CD4-positive, CD25-positive, alpha-beta regulatory T cell (primary cell): ENCODE data around the gene DHX15. TPM values are rescaled to one million over a fixed set of nuclear protein-coding genes. Genes with fewer than 3 reads are reported as not detected.

Experiments
- ATAC-seq, 2 donors: fragments of 150-1000 bp; cut with Tn5 transposase; one replicate each; pipeline ENCODE4 v1.10.0; 2021; ENCODE audit warnings: low read depth in 2 of 2, moderate number of reproducible peaks in 2 of 2, moderate library complexity in 1 of 2
- DNase-seq, 3 donors: peaks; one replicate each; pipeline versions ENCODE4 v3.0.0 to v3.0.0-alpha.2; 2012 to 2022; ENCODE audit warnings: mixed read lengths in 1 of 3
- H3K27ac ChIP-seq: one replicate; pipeline ENCODE4 v1.7.0; 2013; ENCODE audit warnings: mild to moderate bottlenecking, low read length; ENCODE audit not compliant: insufficient read depth, poor library complexity, severe bottlenecking
- H3K27me3 ChIP-seq: one replicate; pipeline ENCODE4 v1.7.0; 2013; ENCODE audit warnings: low read length; ENCODE audit not compliant: control insufficient read depth, insufficient read depth
- H3K36me3 ChIP-seq: one replicate; pipeline ENCODE4 v1.7.0; 2013; ENCODE audit warnings: mild to moderate bottlenecking, low read length, moderate library complexity; ENCODE audit not compliant: control insufficient read depth, insufficient read depth
- H3K4me1 ChIP-seq: 2 replicates; pipeline ENCODE4 v1.7.0; 2013; ENCODE audit warnings: mild to moderate bottlenecking, low read length; ENCODE audit not compliant: insufficient read depth, control insufficient read depth, poor library complexity, severe bottlenecking
- H3K4me3 ChIP-seq: one replicate; pipeline ENCODE4 v1.7.0; 2013; ENCODE audit warnings: low read depth, mild to moderate bottlenecking, low read length, moderate library complexity
- H3K9me3 ChIP-seq, 2 experiments: 1 replicate in 1 of 2; 2 replicates in 1 of 2; pipeline ENCODE4 v1.7.0; 2013; ENCODE audit warnings: low read length in 2 of 2, mild to moderate bottlenecking in 1 of 2, moderate library complexity in 1 of 2; ENCODE audit not compliant: control insufficient read depth in 2 of 2
- H3K27ac Mint-ChIP-seq, 3 donors: one replicate each; pipeline ENCODE4 v1.8.0; 2020 to 2022; ENCODE audit warnings: mild to moderate bottlenecking in 3 of 3, mixed read lengths in 3 of 3, moderate library complexity in 2 of 3
- H3K27me3 Mint-ChIP-seq: one replicate; pipeline ENCODE4 v1.8.0; 2022; ENCODE audit warnings: mild to moderate bottlenecking, mixed read lengths
- H3K36me3 Mint-ChIP-seq: one replicate; pipeline ENCODE4 v1.8.0; 2020; ENCODE audit warnings: mixed read lengths
- H3K4me1 Mint-ChIP-seq, 4 donors: one replicate each; pipeline ENCODE4 v1.8.0; 2020 to 2022; ENCODE audit warnings: mixed read lengths in 4 of 4, mild to moderate bottlenecking in 1 of 4
- H3K4me3 Mint-ChIP-seq, 4 donors: one replicate each; pipeline ENCODE4 v1.8.0; 2020 to 2022; ENCODE audit warnings: mild to moderate bottlenecking in 4 of 4, mixed read lengths in 4 of 4, moderate library complexity in 3 of 4
- H3K9me3 Mint-ChIP-seq, 7 donors: one replicate each; pipeline ENCODE4 v1.8.0; 2020 to 2022; ENCODE audit warnings: mixed read lengths in 7 of 7, mild to moderate bottlenecking in 3 of 7, moderate library complexity in 2 of 7
- polyA plus RNA-seq, 4 donors: library from polyadenylated mRNA; unstranded; fragments of 300-500 nt; fragmentation: Illumina TruSeq; gene quantifications; one replicate each; pipeline ENCODE4 v1.2.3, GENCODE V29; 2021
- total RNA-seq: library from RNA; stranded (reverse); gene quantifications from one replicate; pipeline ENCODE4 v1.2.3, GENCODE V29; 2022

Gene DHX15
- total and polyA plus RNA-seq, 5 donors from 2014 or later: 43.2 to 169 (median 50.7) TPM

DNA sequence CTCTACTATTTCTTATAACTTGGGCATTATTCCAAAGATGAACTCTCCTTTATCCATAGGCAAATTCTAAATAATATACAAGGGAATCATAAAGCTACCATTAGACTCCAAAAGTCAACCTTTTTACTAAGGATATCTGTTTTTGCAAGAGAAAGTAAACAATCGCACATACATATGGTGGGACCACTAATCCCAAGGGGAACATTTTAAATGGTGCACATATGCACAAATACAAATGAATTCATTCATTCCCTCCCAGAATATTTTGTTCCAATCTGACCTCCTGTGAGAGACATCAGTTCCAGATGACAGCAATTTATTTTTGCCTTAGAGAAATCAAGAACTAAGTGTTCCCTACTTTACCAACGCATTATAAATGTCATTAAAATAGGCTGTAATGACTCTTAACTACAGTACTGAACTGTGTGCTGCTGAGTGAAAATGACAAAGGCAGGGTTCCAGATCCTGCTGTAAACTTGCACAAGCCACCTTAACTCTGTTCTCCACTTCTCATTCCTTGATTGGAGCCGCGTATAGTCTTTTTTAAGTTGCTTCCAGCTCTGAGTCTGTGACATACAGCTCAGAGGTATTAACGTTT, 2.0 kb downstream of the DHX15 start:
- ATAC-seq (no peak), DNase-seq (no peak)
- Mint-ChIP-seq H3K4me1 (peaks cover 24 to 66% (median 51%) of the 10 kb centered on the region in 4 donors), H3K36me3 (peaks cover 14% of the 10 kb centered on the region), H3K4me3 (peak overlapping the region; percentile 93 to 100 (median 98)), H3K27me3 (no peaks in the 10 kb centered on the region), H3K27ac (peak overlapping the region; percentile 63 to 96 (median 95)), H3K9me3 (peaks cover 0 to 3% (median 0%) of the 10 kb centered on the region in 7 donors)
- Histone ChIP-seq H3K27ac (peak overlapping the region; percentile 97), H3K4me3 (peak overlapping the region; percentile 93), H3K9me3 (no peaks in the 10 kb centered on the region), H3K27me3 (no peaks in the 10 kb centered on the region), H3K36me3 (peaks cover 6% of the 10 kb centered on the region), H3K4me1 (peaks cover 45% of the 10 kb centered on the region)

- no peaks in the 10 kb centered on the region for H3K27me3 Mint-ChIP-seq
- Histone ChIP-seq H3K4me3 (peak overlapping the region; percentile 63), H3K27ac (no peak overlapping the region), H3K4me1 (peaks cover 53% of the 10 kb centered on the region), H3K36me3 (peaks cover 34% of the 10 kb centered on the region), H3K27me3 (no peaks in the 10 kb centered on the region), H3K9me3 (no peaks in the 10 kb centered on the region)
- H3K36me3 Mint-ChIP-seq: peaks cover 42% of the 10 kb centered on the region
- H3K4me1 Mint-ChIP-seq: peaks cover 44 to 86% (median 77%) of the 10 kb centered on the region in 4 donors
- peak overlapping the region; percentile 16 to 67 (median 53) for H3K27ac Mint-ChIP-seq
- H3K9me3 Mint-ChIP-seq: peaks cover 0 to 1% (median 0%) of the 10 kb centered on the region in 7 donors
- peak overlapping the region; percentile 19 to 86 (median 54) for H3K4me3 Mint-ChIP-seq
- ATAC-seq: no peak
- no peak for DNase-seq
Observed at GRCh38 chr4:24578364-24578763, 6.0 kb downstream of the DHX15 start.

DNA sequence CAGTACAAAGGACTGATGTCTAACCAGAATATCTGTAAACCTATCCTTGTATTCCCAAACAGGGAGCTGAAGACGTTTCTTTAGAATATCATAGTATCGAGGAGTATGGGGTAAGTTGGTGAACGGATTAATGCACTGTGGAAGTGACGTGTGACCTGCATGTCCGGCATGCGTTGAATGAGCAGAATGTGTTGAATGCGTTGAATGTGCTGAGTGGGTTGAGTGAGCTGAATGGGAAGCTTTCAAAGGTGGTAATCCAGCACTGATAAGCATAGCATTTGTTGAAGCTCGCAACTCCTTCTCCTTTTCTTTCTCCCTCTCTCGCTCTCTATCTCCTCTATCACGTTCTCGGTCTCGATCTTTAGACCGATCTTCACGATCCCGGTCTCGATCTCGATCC, 8.1 kb downstream of the DHX15 start:
- H3K36me3 ChIP-seq: peaks cover 46% of the 10 kb centered on the region
- no peak overlapping the region for H3K27ac ChIP-seq
- Mint-ChIP-seq H3K4me3 (peak overlapping the region in 1 of 4 donors; percentile 42), H3K9me3 (peaks cover 0 to 1% (median 0%) of the 10 kb centered on the region in 7 donors), H3K27me3 (no peaks in the 10 kb centered on the region), H3K36me3 (peaks cover 42% of the 10 kb centered on the region), H3K4me1 (peaks cover 38 to 87% (median 70%) of the 10 kb centered on the region in 4 donors), H3K27ac (peak overlapping the region in 1 of 3 donors; percentile 72)
- ATAC-seq (no peak), DNase-seq (no peak)
- H3K27me3 ChIP-seq: no peaks in the 10 kb centered on the region
- H3K4me1 ChIP-seq: peaks cover 38% of the 10 kb centered on the region
- no peaks in the 10 kb centered on the region for H3K9me3 ChIP-seq
- H3K4me3 ChIP-seq: peak overlapping the region; percentile 28

- Mint-ChIP-seq H3K4me1 (peaks cover 52 to 89% (median 78%) of the 10 kb centered on the region in 4 donors), H3K9me3 (peaks cover 0 to 1% (median 0%) of the 10 kb centered on the region in 7 donors), H3K36me3 (peaks cover 49% of the 10 kb centered on the region), H3K4me3 (peak overlapping the region in 3 of 4 donors; percentile 19 to 46 (median 28)), H3K27me3 (no peaks in the 10 kb centered on the region), H3K27ac (peak overlapping the region in 2 of 3 donors; percentile 9 to 47)
- H3K36me3 ChIP-seq: peaks cover 52% of the 10 kb centered on the region
- no peaks in the 10 kb centered on the region for H3K27me3 ChIP-seq
- peaks cover 53% of the 10 kb centered on the region for H3K4me1 ChIP-seq
- ATAC-seq (no peak), DNase-seq (no peak)
- H3K27ac ChIP-seq: no peak overlapping the region
- H3K9me3 ChIP-seq: no peaks in the 10 kb centered on the region
- H3K4me3 ChIP-seq: no peak overlapping the region
Observed at GRCh38 chr4:24574236-24574635, 10.1 kb downstream of the DHX15 start.

- H3K4me1 ChIP-seq: peaks cover 48% of the 10 kb centered on the region
Observed at GRCh38 chr4:24573582-24573981, 10.8 kb downstream of the DHX15 start.

GRCh38 chr4:24570574-24571236, 13.6 kb downstream of the DHX15 start:
- ATAC-seq (peak in 1 of 2 donors; percentile 47), DNase-seq (no peak)
- peak overlapping the region; percentile 56 for H3K4me3 ChIP-seq
- H3K9me3 ChIP-seq: no peaks in the 10 kb centered on the region
- Mint-ChIP-seq H3K27ac (peak overlapping the region; percentile 22 to 33 (median 29)), H3K36me3 (peaks cover 39% of the 10 kb centered on the region), H3K4me1 (peaks cover 38 to 87% (median 72%) of the 10 kb centered on the region in 4 donors), H3K4me3 (peak overlapping the region; percentile 22 to 42 (median 31)), H3K27me3 (no peaks in the 10 kb centered on the region), H3K9me3 (no peaks in the 10 kb centered on the region)
- peak overlapping the region; percentile 30 for H3K27ac ChIP-seq
- H3K36me3 ChIP-seq: peaks cover 58% of the 10 kb centered on the region
- H3K27me3 ChIP-seq: no peaks in the 10 kb centered on the region
- H3K4me1 ChIP-seq: peaks cover 32% of the 10 kb centered on the region

More at GRCh38 chr4:24573582-24573981, 10.8 kb downstream of the DHX15 start:
- Mint-ChIP-seq H3K9me3 (peaks cover 0 to 1% (median 0%) of the 10 kb centered on the region in 7 donors), H3K4me3 (peak overlapping the region in 3 of 4 donors; percentile 15 to 66 (median 51)), H3K27ac (peak overlapping the region; percentile 32 to 83 (median 77)), H3K36me3 (peaks cover 49% of the 10 kb centered on the region), H3K4me1 (peaks cover 52 to 88% (median 74%) of the 10 kb centered on the region in 4 donors), H3K27me3 (no peaks in the 10 kb centered on the region)
- ATAC-seq (no peak), DNase-seq (no peak)
- H3K4me3 ChIP-seq: no peak overlapping the region
- H3K9me3 ChIP-seq: no peaks in the 10 kb centered on the region
- H3K27ac ChIP-seq: no peak overlapping the region
- peaks cover 54% of the 10 kb centered on the region for H3K36me3 ChIP-seq
- H3K27me3 ChIP-seq: no peaks in the 10 kb centered on the region

- Histone ChIP-seq H3K27me3 (no peaks in the 10 kb centered on the region), H3K4me3 (peak overlapping the region; percentile 56), H3K36me3 (peaks cover 56% of the 10 kb centered on the region), H3K27ac (no peak overlapping the region), H3K4me1 (peaks cover 35% of the 10 kb centered on the region), H3K9me3 (no peaks in the 10 kb centered on the region)
- peak overlapping the region; percentile 22 to 42 (median 31) for H3K4me3 Mint-ChIP-seq
- no peaks in the 10 kb centered on the region for H3K9me3 Mint-ChIP-seq
- no peak for ATAC-seq
- no peak for DNase-seq
- no peak overlapping the region for H3K27ac Mint-ChIP-seq
- peaks cover 35 to 87% (median 73%) of the 10 kb centered on the region in 4 donors for H3K4me1 Mint-ChIP-seq
- H3K27me3 Mint-ChIP-seq: no peaks in the 10 kb centered on the region
- H3K36me3 Mint-ChIP-seq: peaks cover 39% of the 10 kb centered on the region
Observed at GRCh38 chr4:24570172-24570571, 14.2 kb downstream of the DHX15 start.
